IMR-90 (cell line): ENCODE results near the gene MCTS1.
A peak's percentile ranks its signal among the peaks of the same experiment; 100 is the strongest.

Source experiments
- BHLHE40 ChIP-seq: fragments of 150-350 bp; IDR thresholded peaks from 2 replicates; pipeline ENCODE4 v1.6.1; 2016; ENCODE audit warnings: mild to moderate bottlenecking, low read depth, low read length
- CEBPB ChIP-seq: IDR thresholded peaks from 2 replicates; pipeline ENCODE4 v1.6.1; 2012; ENCODE audit warnings: low read depth, low read length, improper control_type of control experiment
- FOS ChIP-seq: fragments of 150-350 bp; IDR thresholded peaks from 2 replicates; pipeline ENCODE4 v1.6.1; 2016; ENCODE audit warnings: low read depth, low read length
- MAFK ChIP-seq: IDR thresholded peaks from 2 replicates; pipeline ENCODE4 v1.6.1; 2012; ENCODE audit warnings: low read depth, low read length, improper control_type of control experiment
- MAZ ChIP-seq: IDR thresholded peaks from 2 replicates; pipeline ENCODE4 v1.6.1; 2012; ENCODE audit warnings: low read depth, mild to moderate bottlenecking, low read length, improper control_type of control experiment, moderate library complexity, borderline replicate concordance
- MXI1 ChIP-seq: IDR thresholded peaks from 2 replicates; pipeline ENCODE4 v1.6.1; 2012; ENCODE audit warnings: low read depth, mild to moderate bottlenecking, low read length, moderate library complexity, borderline replicate concordance
- NFE2L2 ChIP-seq: fragments of 150-350 bp; IDR thresholded peaks from 2 replicates; pipeline ENCODE4 v1.6.1; 2016; ENCODE audit warnings: low read depth, mild to moderate bottlenecking, low read length
- POLR2A ChIP-seq: IDR thresholded peaks from 2 replicates; pipeline ENCODE4 v1.6.1; 2012; ENCODE audit warnings: mild to moderate bottlenecking, low read depth, low read length
- RAD21 ChIP-seq: IDR thresholded peaks from 2 replicates; pipeline ENCODE4 v1.6.1; 2012; ENCODE audit warnings: low read length, improper control_type of control experiment
- RCOR1 ChIP-seq: IDR thresholded peaks from 2 replicates; pipeline ENCODE4 v1.6.1; 2012; ENCODE audit warnings: mild to moderate bottlenecking, low read length, improper control_type of control experiment; ENCODE audit not compliant: insufficient replicate concordance
- RFX5 ChIP-seq: IDR thresholded peaks from 2 replicates; pipeline ENCODE4 v1.8.0; 2012; ENCODE audit warnings: low read depth, mild to moderate bottlenecking, low read length, moderate library complexity
- SMC3 ChIP-seq: fragments of 150-350 bp; IDR thresholded peaks from 2 replicates; pipeline ENCODE4 v1.6.1; 2016; ENCODE audit warnings: low read depth, mild to moderate bottlenecking, antibody characterized with exemption, low read length, moderate library complexity
- TF ChIP-seq, protein P1 (sequence below): conservative IDR thresholded peaks from 2 replicates; pipeline ENCODE4 v1.5.1; 2012; ENCODE audit warnings: mild to moderate bottlenecking, low read depth, low read length, improper control_type of control experiment
- TF ChIP-seq, protein P2 (sequence below): fragments of 150-350 bp; IDR thresholded peaks from 2 replicates; pipeline ENCODE4 v1.6.1; 2017; ENCODE audit warnings: mild to moderate bottlenecking, antibody characterized with exemption, low read length, low read depth

DNA sequence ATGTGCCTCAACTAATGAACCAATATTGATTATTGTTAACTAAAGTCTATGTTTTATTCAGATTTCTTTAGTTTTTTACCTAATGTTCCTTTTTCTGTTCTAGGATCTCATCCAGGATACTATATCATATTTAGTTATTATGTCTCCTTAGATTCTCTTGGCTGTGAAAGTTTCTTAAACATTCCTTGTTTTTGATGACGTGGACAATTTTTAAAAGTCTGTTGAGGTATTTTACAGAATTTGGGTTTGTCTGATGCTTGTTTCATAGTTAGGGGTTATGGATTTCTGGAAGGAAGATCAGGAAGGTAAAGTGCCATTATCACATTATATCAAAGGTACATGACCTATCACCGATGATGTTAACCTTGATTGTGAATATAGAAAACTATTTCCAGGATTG is 18.2 kb upstream of the MCTS1 start:
- TF ChIP-seq, protein P1, sequence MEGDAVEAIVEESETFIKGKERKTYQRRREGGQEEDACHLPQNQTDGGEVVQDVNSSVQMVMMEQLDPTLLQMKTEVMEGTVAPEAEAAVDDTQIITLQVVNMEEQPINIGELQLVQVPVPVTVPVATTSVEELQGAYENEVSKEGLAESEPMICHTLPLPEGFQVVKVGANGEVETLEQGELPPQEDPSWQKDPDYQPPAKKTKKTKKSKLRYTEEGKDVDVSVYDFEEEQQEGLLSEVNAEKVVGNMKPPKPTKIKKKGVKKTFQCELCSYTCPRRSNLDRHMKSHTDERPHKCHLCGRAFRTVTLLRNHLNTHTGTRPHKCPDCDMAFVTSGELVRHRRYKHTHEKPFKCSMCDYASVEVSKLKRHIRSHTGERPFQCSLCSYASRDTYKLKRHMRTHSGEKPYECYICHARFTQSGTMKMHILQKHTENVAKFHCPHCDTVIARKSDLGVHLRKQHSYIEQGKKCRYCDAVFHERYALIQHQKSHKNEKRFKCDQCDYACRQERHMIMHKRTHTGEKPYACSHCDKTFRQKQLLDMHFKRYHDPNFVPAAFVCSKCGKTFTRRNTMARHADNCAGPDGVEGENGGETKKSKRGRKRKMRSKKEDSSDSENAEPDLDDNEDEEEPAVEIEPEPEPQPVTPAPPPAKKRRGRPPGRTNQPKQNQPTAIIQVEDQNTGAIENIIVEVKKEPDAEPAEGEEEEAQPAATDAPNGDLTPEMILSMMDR: no peak
- TF ChIP-seq MAFK (peak; percentile 90), POLR2A (no peak), RCOR1 (no peak), SMC3 (no peak), MXI1 (no peak), BHLHE40 (no peak), RFX5 (no peak), MAZ (no peak), RAD21 (no peak), FOS (no peak), NFE2L2 (no peak), CEBPB (no peak)
- TF ChIP-seq, protein P2, sequence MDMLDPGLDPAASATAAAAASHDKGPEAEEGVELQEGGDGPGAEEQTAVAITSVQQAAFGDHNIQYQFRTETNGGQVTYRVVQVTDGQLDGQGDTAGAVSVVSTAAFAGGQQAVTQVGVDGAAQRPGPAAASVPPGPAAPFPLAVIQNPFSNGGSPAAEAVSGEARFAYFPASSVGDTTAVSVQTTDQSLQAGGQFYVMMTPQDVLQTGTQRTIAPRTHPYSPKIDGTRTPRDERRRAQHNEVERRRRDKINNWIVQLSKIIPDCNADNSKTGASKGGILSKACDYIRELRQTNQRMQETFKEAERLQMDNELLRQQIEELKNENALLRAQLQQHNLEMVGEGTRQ: no peak
